H1 (cell line): Measurements from ENCODE around the gene SLC7A7. TPM values are rescaled to one million over a fixed set of nuclear protein-coding genes. Genes with fewer than 3 reads are reported as not detected.

Experiments
- CTCF ChIA-PET: fragments of 300-600 bp; sonication (Branson Sonifier 250); formaldehyde crosslinking; loops from one replicate; lab custom pipeline; 2021; ENCODE audit not compliant: partially characterized antibody; lab: Charles Lee
- POLR2A ChIA-PET: fragments of 300-600 bp; sonication (Branson Sonifier 250); formaldehyde crosslinking; loops from one replicate; lab custom pipeline; 2021; ENCODE audit warnings: inconsistent platforms; ENCODE audit not compliant: partially characterized antibody; lab: Charles Lee
- DNase-seq, 2 experiments: peaks; one replicate each; pipeline versions ENCODE4 v3.0.0 to v3.0.0-alpha.2; 2010 to 2022; ENCODE audit warnings: low spot score in 2 of 2, low read depth in 1 of 2, mixed read lengths in 1 of 2
- FAIRE-seq: peaks from 2 replicates; lab custom pipeline; 2011; peaks lifted over from hg19 to GRCh38; lab: Jason Lieb, UNC
- H2AFZ ChIP-seq: 2 replicates; pipeline ENCODE4 v1.8.1; 2012; ENCODE audit warnings: low read length, inconsistent platforms
- H2AK5ac ChIP-seq: 2 replicates; pipeline ENCODE4 v1.6.1; 2013; ENCODE audit warnings: low read depth, low read length
- H2BK120ac ChIP-seq: replicated peaks from 2 replicates; pipeline ENCODE3; 2013; ENCODE audit warnings: low read depth, low read length, inconsistent platforms
- H2BK12ac ChIP-seq: 2 replicates; pipeline ENCODE4 v1.6.1; 2013; ENCODE audit warnings: low read depth, low read length
- H2BK15ac ChIP-seq: 2 replicates; pipeline ENCODE4 v1.6.1; 2013; ENCODE audit warnings: low read length
- H2BK20ac ChIP-seq: 2 replicates; pipeline ENCODE4 v1.6.1; 2013; ENCODE audit warnings: low read length
- H2BK5ac ChIP-seq: 2 replicates; pipeline ENCODE4 v1.6.1; 2013; ENCODE audit warnings: low read depth, low read length
- H3K14ac ChIP-seq: 2 replicates; pipeline ENCODE4 v1.6.1; 2013; ENCODE audit warnings: inconsistent platforms; ENCODE audit not compliant: insufficient read length
- H3K18ac ChIP-seq: 2 replicates; pipeline ENCODE4 v1.6.1; 2013; ENCODE audit warnings: low read length; ENCODE audit errors: extremely low read depth
- H3K23ac ChIP-seq: 2 replicates; pipeline ENCODE4 v1.6.1; 2013; ENCODE audit warnings: inconsistent platforms; ENCODE audit not compliant: insufficient read length
- H3K23me2 ChIP-seq: 2 replicates; pipeline ENCODE4 v1.6.1; 2013; ENCODE audit warnings: low read depth, low read length
- H3K27ac ChIP-seq: 2 replicates; pipeline ENCODE4 v1.6.1; 2011; ENCODE audit warnings: low read depth, low read length, inconsistent platforms
- H3K27me3 ChIP-seq, 4 experiments: replicated peaks in 1 of 4; 1 replicate in 1 of 4; 2 replicates in 3 of 4; pipeline versions ENCODE4 v1.6.1 to v1.8.1; 2011 to 2013; ENCODE audit warnings: low read length in 3 of 4, mild to moderate bottlenecking in 3 of 4, inconsistent platforms in 2 of 4, mixed read lengths in 2 of 4, moderate library complexity in 1 of 4; ENCODE audit not compliant: control insufficient read depth in 3 of 4, insufficient read depth in 3 of 4; ENCODE audit errors: extremely low read depth in 1 of 4
- H3K36me3 ChIP-seq, 4 experiments: 2 replicates each; pipeline versions ENCODE4 v1.6.1 to v1.8.1; 2011 to 2013; ENCODE audit warnings: mild to moderate bottlenecking in 4 of 4, low read length in 3 of 4, moderate library complexity in 2 of 4, control low read depth in 1 of 4, inconsistent platforms in 1 of 4; ENCODE audit not compliant: insufficient read depth in 4 of 4, control insufficient read depth in 2 of 4
- H3K4ac ChIP-seq: replicated peaks from 2 replicates; pipeline ENCODE3; 2013; ENCODE audit warnings: low read length, low read depth, mixed read lengths, inconsistent platforms; ENCODE audit not compliant: insufficient read length
- H3K4me1 ChIP-seq, 4 experiments: replicated peaks in 1 of 4; 1 replicate in 1 of 4; 2 replicates in 3 of 4; pipeline versions ENCODE4 v1.6.1 to v1.8.1; 2011 to 2013; ENCODE audit warnings: low read length in 3 of 4, inconsistent platforms in 2 of 4, mixed read lengths in 1 of 4; ENCODE audit not compliant: insufficient read depth in 4 of 4, control insufficient read depth in 3 of 4
- H3K4me2 ChIP-seq, 2 experiments: 2 replicates each; pipeline versions ENCODE4 v1.6.1 to v1.8.1; 2011 to 2013; ENCODE audit warnings: low read depth in 2 of 2, low read length in 2 of 2, control low read depth in 1 of 2, inconsistent platforms in 1 of 2, mild to moderate bottlenecking in 1 of 2; ENCODE audit not compliant: insufficient read depth in 1 of 2
- H3K4me3 ChIP-seq, 4 experiments: fragments of 200-600, 300-600 bp in 1 of 4; sonication (generic), shearing (Covaris generic), sonication (Bioruptor Twin) in 1 of 4; 2 replicates each; pipeline versions ENCODE4 v1.5.1 to v1.8.1; 2011 to 2016; ENCODE audit warnings: low read length in 4 of 4, low read depth in 3 of 4, control low read depth in 2 of 4, inconsistent platforms in 2 of 4, mild to moderate bottlenecking in 2 of 4, mixed read lengths in 1 of 4, moderate library complexity in 1 of 4; ENCODE audit not compliant: insufficient read depth in 2 of 4; ENCODE audit errors: extremely low read depth in 1 of 4
- H3K56ac ChIP-seq: replicated peaks from 2 replicates; pipeline ENCODE3; 2013; ENCODE audit warnings: low read depth, mild to moderate bottlenecking, mixed read lengths, low read length, inconsistent platforms; ENCODE audit not compliant: insufficient read length
- H3K79me1 ChIP-seq: 2 replicates; pipeline ENCODE4 v1.6.1; 2013; ENCODE audit warnings: low read depth, low read length, control low read depth
- H3K79me2 ChIP-seq, 2 experiments: 2 replicates each; pipeline versions ENCODE4 v1.6.1 to v1.8.1; 2012 to 2013; ENCODE audit warnings: low read length in 2 of 2, mild to moderate bottlenecking in 2 of 2, inconsistent platforms in 1 of 2; ENCODE audit not compliant: insufficient read depth in 2 of 2, control insufficient read depth in 1 of 2
- H3K9ac ChIP-seq, 4 experiments: replicated peaks in 1 of 4; 1 replicate in 1 of 4; 2 replicates in 3 of 4; pipeline versions ENCODE4 v1.6.1 to v1.8.1; 2011 to 2013; ENCODE audit warnings: low read depth in 3 of 4, low read length in 3 of 4, control low read depth in 2 of 4, mild to moderate bottlenecking in 2 of 4, moderate library complexity in 2 of 4, inconsistent platforms in 1 of 4; ENCODE audit errors: extremely low read depth in 1 of 4
- H3K9me3 ChIP-seq, 2 experiments: 2 replicates each; pipeline versions ENCODE4 v1.6.1 to v1.8.1; 2012 to 2013; ENCODE audit warnings: mild to moderate bottlenecking in 2 of 2, moderate library complexity in 2 of 2, control low read depth in 1 of 2, inconsistent platforms in 1 of 2, low read depth in 1 of 2, low read length in 1 of 2, mixed read lengths in 1 of 2; ENCODE audit not compliant: insufficient read depth in 2 of 2
- H4K20me1 ChIP-seq, 2 experiments: replicated peaks in 1 of 2; 2 replicates each; pipeline versions ENCODE3 to v1.8.1; 2011 to 2013; ENCODE audit warnings: inconsistent platforms in 2 of 2, low read length in 2 of 2, mild to moderate bottlenecking in 1 of 2; ENCODE audit not compliant: insufficient read depth in 2 of 2, control insufficient read depth in 1 of 2
- H4K5ac ChIP-seq: 2 replicates; pipeline ENCODE4 v1.6.1; 2013; ENCODE audit warnings: low read length, low read depth, mixed read lengths, inconsistent platforms; ENCODE audit not compliant: insufficient read length
- H4K8ac ChIP-seq: 2 replicates; pipeline ENCODE4 v1.8.0; 2013; ENCODE audit warnings: mild to moderate bottlenecking, moderate library complexity, low read length, inconsistent platforms; ENCODE audit not compliant: insufficient read depth; ENCODE audit errors: extremely low read depth
- H4K91ac ChIP-seq: replicated peaks from 2 replicates; pipeline ENCODE3; 2013; ENCODE audit warnings: low read length, mixed read lengths, inconsistent platforms; ENCODE audit not compliant: insufficient read length
- CTBP2 ChIP-seq: IDR thresholded peaks from 2 replicates; pipeline ENCODE4 v1.7.0; 2011; ENCODE audit warnings: borderline replicate concordance, mild to moderate bottlenecking, moderate library complexity, mixed read lengths, low read length; ENCODE audit not compliant: insufficient read depth, insufficient read length
- FOSL1 ChIP-seq: IDR thresholded peaks from 2 replicates; pipeline ENCODE4 v1.6.1; 2011; ENCODE audit warnings: mild to moderate bottlenecking, low read depth, low read length, moderate library complexity; ENCODE audit not compliant: insufficient read depth
- GABPA ChIP-seq: IDR thresholded peaks from 2 replicates; pipeline ENCODE4 v1.6.1; 2011; ENCODE audit warnings: mild to moderate bottlenecking, low read length, moderate library complexity, borderline replicate concordance; ENCODE audit not compliant: insufficient read depth
- GTF2F1 ChIP-seq: IDR thresholded peaks from 2 replicates; pipeline ENCODE4 v1.6.1; 2012; ENCODE audit warnings: low read depth, low read length, improper control_type of control experiment, borderline replicate concordance
- HDAC6 ChIP-seq: IDR thresholded peaks from one replicate; pipeline ENCODE4 v1.7.1; 2012; ENCODE audit warnings: low read depth, mild to moderate bottlenecking, inconsistent platforms, low read length, moderate library complexity
- MAFK ChIP-seq: IDR thresholded peaks from 2 replicates; pipeline ENCODE4 v1.6.1; 2012; ENCODE audit warnings: low read depth, mild to moderate bottlenecking, improper control_type of control experiment, low read length
- RXRA ChIP-seq: IDR thresholded peaks from 2 replicates; pipeline ENCODE4 v1.6.1; 2011; ENCODE audit warnings: low read depth, mild to moderate bottlenecking, low read length, moderate library complexity; ENCODE audit not compliant: insufficient read depth
- SIX5 ChIP-seq: IDR thresholded peaks from 2 replicates; pipeline ENCODE4 v1.6.1; 2011; ENCODE audit warnings: mild to moderate bottlenecking, low read depth, low read length
- SP2 ChIP-seq: IDR thresholded peaks from 2 replicates; pipeline ENCODE4 v1.6.1; 2012; ENCODE audit warnings: mild to moderate bottlenecking, low read length, inconsistent platforms
- SRF ChIP-seq: IDR thresholded peaks from 2 replicates; pipeline ENCODE4 v1.6.1; 2011; ENCODE audit warnings: mild to moderate bottlenecking, low read depth, low read length, moderate library complexity
- TEAD4 ChIP-seq: IDR thresholded peaks from 2 replicates; pipeline ENCODE4 v1.6.1; 2012; ENCODE audit warnings: low read depth, low read length, inconsistent platforms, mixed read lengths
- WGBS, 2 experiments: shearing (Covaris generic) in 1 of 2; methylation state at CpG; one replicate each; pipeline versions ENCODE4 v1.1.6 to v1.1.7; 2013 to 2015; ENCODE audit warnings: low lambda C conversion rate in 2 of 2, mixed read lengths in 2 of 2, inconsistent platforms in 1 of 2, low coverage in 1 of 2, missing lambda C conversion rate in 1 of 2; ENCODE audit not compliant: insufficient replicate concordance in 2 of 2, insufficient coverage in 1 of 2, insufficient read length in 1 of 2; ENCODE audit errors: extremely low coverage in 1 of 2, missing lambda C conversion rate in 1 of 2; 5-methylcytosine and 5-hydroxymethylcytosine counted together
- polyA plus RNA-seq, 7 experiments: library from polyadenylated mRNA; depleted of rRNA in 3 of 7; stranded (reverse) in 5 of 7; unstranded in 2 of 7; fragments of >200 nt in 5 of 7; fragments of 200-250 nt in 2 of 7; gene quantifications; 1 replicate in 5 of 7; 2 replicates in 1 of 7; 4 replicates in 1 of 7; pipeline versions ENCODE4 v1.2.1 to v1.2.3, GENCODE V29; 2011 to 2013; ENCODE audit warnings: missing spikeins in 2 of 7, mixed read lengths in 2 of 7
- total RNA-seq: library from RNA; stranded (reverse); fragmentation: NEBNext Ultra II Directional; extraction: Animal tissue kit (Norgen Biotek cat#: 25700); gene quantifications from 2 replicates; pipeline ENCODE4 v1.2.1, GENCODE V29; 2021
- TF ChIP-seq, protein P1 (sequence below): IDR thresholded peaks from 2 replicates; pipeline ENCODE4 v1.6.1; 2012; ENCODE audit warnings: inconsistent platforms

SLC7A7 gene
- total and polyA plus RNA-seq, 2 of the 8 experiments (the other 6 are each of a cell fraction or from before 2014, with no cell fraction given) = 5.8 to 14.9 TPM

DNA sequence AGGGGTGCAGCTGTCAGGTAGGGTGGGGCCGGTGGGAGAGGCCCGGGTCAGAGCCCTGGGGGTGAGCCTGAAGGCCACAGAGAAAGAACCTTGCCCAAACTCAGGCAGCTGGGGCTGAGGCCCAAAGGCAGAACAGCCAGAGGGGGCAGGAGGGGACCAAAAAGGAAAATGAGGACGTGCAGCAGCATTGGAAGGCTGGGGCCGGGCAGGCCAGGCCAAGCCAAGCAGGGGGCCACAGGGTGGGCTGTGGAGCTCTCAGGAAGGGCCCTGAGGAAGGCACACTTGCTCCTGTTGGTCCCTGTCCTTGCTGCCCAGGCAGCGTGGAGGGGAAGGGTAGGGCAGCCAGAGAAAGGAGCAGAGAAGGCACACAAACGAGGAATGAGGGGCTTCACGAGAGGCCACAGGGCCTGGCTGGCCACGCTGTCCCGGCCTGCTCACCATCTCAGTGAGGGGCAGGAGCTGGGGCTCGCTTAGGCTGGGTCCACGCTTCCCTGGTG is 31.6 kb upstream of the SLC7A7 start:
- 0 out of 2 replicates have a peak overlapping the region, but pooled peaks have one; percentile 81 for H2BK15ac ChIP-seq
- ChIA-PET CTCF (interaction anchor here (1.0 to 56.0 kb wide), 4 partner anchors 9 to 277 kb away, joined by 3 to 1562 read pairs (median 6); partner anchors contain the start of genes MMP14, MRPL52 and SLC7A7), POLR2A (interaction anchor here (2.7 to 13.9 kb wide), 2 partner anchors 13 to 25 kb away, joined by 9 to 203 read pairs; partner anchors contain the start of genes MMP14 and MRPL52)
- H3K79me1 ChIP-seq = no peaks in the 10 kb centered on the region
- H4K5ac ChIP-seq = no peak overlapping the region
- no peak overlapping the region for H2AFZ ChIP-seq
- peaks cover 4 to 39% (median 25%) of the 10 kb centered on the region in 4 experiments; a peak in 7 of 8 replicates for H3K36me3 ChIP-seq
- no peaks in the 10 kb centered on the region for H3K9me3 ChIP-seq
- H4K91ac ChIP-seq = peak overlapping the region; percentile 44
- H3K18ac ChIP-seq = no peak overlapping the region; the same call in 1 of the 2 replicates
- H3K23me2 ChIP-seq = no peaks in the 10 kb centered on the region
- no peaks in the 10 kb centered on the region for H3K79me2 ChIP-seq
- H3K4me3 ChIP-seq = no peak overlapping the region
- no peak for DNase-seq
- H2BK120ac ChIP-seq = no peak overlapping the region
- no peak overlapping the region for H3K56ac ChIP-seq
- no peak for FAIRE-seq
- H2AK5ac ChIP-seq = no peak overlapping the region
- H3K4me2 ChIP-seq = no peak overlapping the region
- 0 out of 2 replicates have a peak overlapping the region, but pooled peaks have one; percentile 42 for H4K8ac ChIP-seq
- 76% methylated on average over 6 of the region's 11 CpGs; no CpG with 5 or more reads in 1 of the 2 experiments for WGBS, 2 experiments
- no peak overlapping the region for H3K23ac ChIP-seq
- 0 out of 2 replicates have a peak overlapping the region, but pooled peaks have one; percentile 9 for H2BK12ac ChIP-seq
- peaks cover 0 to 2% of the 10 kb centered on the region in 2 experiments for H4K20me1 ChIP-seq
- H2BK5ac ChIP-seq = no peak overlapping the region
- H3K9ac ChIP-seq = no peak overlapping the region; a peak in 1 of 7 replicates
- H3K4ac ChIP-seq = no peak overlapping the region
- H3K4me1 ChIP-seq = peaks cover 4 to 20% (median 10%) of the 10 kb centered on the region in 4 experiments
- H2BK20ac ChIP-seq = no peak overlapping the region
- H3K14ac ChIP-seq = no peak overlapping the region
- no peak overlapping the region for H3K27ac ChIP-seq
- no peaks in the 10 kb centered on the region for H3K27me3 ChIP-seq
- TF ChIP-seq FOSL1 (no peak), GABPA (no peak), SP2 (no peak), CTBP2 (no peak), SRF (no peak), MAFK (no peak), RXRA (no peak), SIX5 (no peak), TEAD4 (no peak), HDAC6 (no peak), GTF2F1 (no peak)
- TF ChIP-seq, protein P1, sequence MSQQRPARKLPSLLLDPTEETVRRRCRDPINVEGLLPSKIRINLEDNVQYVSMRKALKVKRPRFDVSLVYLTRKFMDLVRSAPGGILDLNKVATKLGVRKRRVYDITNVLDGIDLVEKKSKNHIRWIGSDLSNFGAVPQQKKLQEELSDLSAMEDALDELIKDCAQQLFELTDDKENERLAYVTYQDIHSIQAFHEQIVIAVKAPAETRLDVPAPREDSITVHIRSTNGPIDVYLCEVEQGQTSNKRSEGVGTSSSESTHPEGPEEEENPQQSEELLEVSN = no peak
